Fibroblast of mammary gland (primary cell): ENCODE data around the gene ILF3.
A peak's percentile ranks its signal among the peaks of the same experiment; 100 is the strongest.
"Not testable (repeated sequence)": the region's sequence is repeated elsewhere in the genome, so short reads cannot be mapped to it uniquely, and the experiment has no call there.

Experiments
- DNase-seq: peaks from one replicate; pipeline ENCODE4 v3.0.0-alpha.2; 2010; ENCODE audit warnings: low read depth
- H3K4me3 ChIP-seq: 2 replicates; pipeline ENCODE4 v1.5.1; 2011; ENCODE audit warnings: low read depth, mild to moderate bottlenecking, low read length, moderate library complexity; ENCODE audit not compliant: control insufficient read depth
- CTCF ChIP-seq: conservative IDR thresholded peaks from 2 replicates; pipeline ENCODE4 v1.5.1; 2011; ENCODE audit warnings: low read depth, low read length, inconsistent platforms; ENCODE audit not compliant: control insufficient read depth, insufficient read depth

ILF3 gene

GRCh38 chr19:10662384-10663251 is 8.5 kb downstream of the ILF3 start:
- peak; percentile 63 for DNase-seq
- no peak overlapping the region for H3K4me3 ChIP-seq
- no peak for TF ChIP-seq CTCF

GRCh38 chr19:10663252-10663563 is 9.1 kb downstream of the ILF3 start:
- not testable (repeated sequence) for DNase-seq, H3K4me3 ChIP-seq

GRCh38 chr19:10667867-10668266 is 13.7 kb downstream of the ILF3 start:
- no peak overlapping the region for H3K4me3 ChIP-seq

GRCh38 chr19:10669246-10669645 is 15.1 kb downstream of the ILF3 start:
- no peak for DNase-seq
- TF ChIP-seq CTCF, result no peak
- H3K4me3 ChIP-seq, result no peak overlapping the region

More at GRCh38 chr19:10667867-10668266, 13.7 kb downstream of the ILF3 start:
- no peak for TF ChIP-seq CTCF
- DNase-seq, result no peak

- H3K4me3 ChIP-seq, result no peak overlapping the region
- peak; percentile 75 for DNase-seq
- no peak for TF ChIP-seq CTCF
These were observed 16.0 kb downstream of the ILF3 start for GRCh38 chr19:10670182-10670581.

GRCh38 chr19:10670876-10671804 is 17.0 kb downstream of the ILF3 start:
- TF ChIP-seq CTCF, result no peak
- no peak for DNase-seq

GRCh38 chr19:10671922-10672321 is 17.8 kb downstream of the ILF3 start:
- not testable (repeated sequence) for H3K4me3 ChIP-seq, DNase-seq

More at GRCh38 chr19:10670876-10671804, 17.0 kb downstream of the ILF3 start:
- H3K4me3 ChIP-seq, result no peak overlapping the region

GRCh38 chr19:10675214-10675613 is 21.1 kb downstream of the ILF3 start:
- not testable (repeated sequence) for DNase-seq, H3K4me3 ChIP-seq
